ENCODE data around the gene PHF21A. TPM values are rescaled to one million over a fixed set of nuclear protein-coding genes. Genes with fewer than 3 reads are reported as not detected.

Gene PHF21A
- total and polyA plus RNA-seq, 2 of the 13 experiments (the other 11 are each of a cell fraction or from before 2014, with no cell fraction given): 4.1 to 34.6 TPM

GRCh38 chr11:45884596-45885185 is 236.6 kb downstream of the PHF21A start:
- peak overlapping the region; percentile 43; the same call in 1 of the 2 replicates for H3K4me2 ChIP-seq (ENCODE audit: low read depth, low read length)
- intact Hi-C loops (cut with micrococcal nuclease; ENCODE audit: unreplicated experiment) (no loop called here), in situ Hi-C loops (cut with HindIII; ENCODE audit: extremely low pct_ligation_motif_present, low pct_unique_long_range_greater_than_20kb) (no loop called here)
- peaks cover 0 to 7% of the 10 kb centered on the region in 2 experiments; a peak in 2 of 5 replicates for H3K36me3 ChIP-seq (replicated peaks in 1 of 2; ENCODE audit: control insufficient read depth in 1 of 2, insufficient read depth in 2 of 2, low read length in 2 of 2)
- FAIRE-seq (no peak), DNase-seq (ENCODE audit: low spot score) (no peak), ATAC-seq (no peak)
- no peaks in the 10 kb centered on the region for H3K9me3 ChIP-seq (ENCODE audit: low read length)
- 77% methylated on average over 10 of the region's 10 CpGs for WGBS (ENCODE audit: low lambda C conversion rate)
- TF ChIP-seq TCF12 (IDR thresholded peaks at IDR 0.05): no peak
- TF ChIP-seq TCF12 (CRISPR knock-in tag; IDR thresholded peaks at IDR 0.05): 0 out of 2 replicates have a peak, but pooled peaks have one; percentile 19
- peak; percentile 24; the same call in 1 of the 2 replicates for TF ChIP-seq SNAI1 (CRISPR knock-in tag; IDR thresholded peaks at IDR 0.05; ENCODE audit: borderline replicate concordance)
- no peak for TF ChIP-seq NFIB (CRISPR knock-in tag; IDR thresholded peaks at IDR 0.05; ENCODE audit: borderline replicate concordance)
- H3K79me2 ChIP-seq (ENCODE audit: insufficient read depth, low read length): no peaks in the 10 kb centered on the region
- peaks cover 12% of the 10 kb centered on the region; the same call in 1 of the 2 replicates for H4K20me1 ChIP-seq (ENCODE audit: insufficient read depth, low read length)
- no TSS peak for BruUV-seq (replicated peaks)
- H3K4me1 ChIP-seq (ENCODE audit: insufficient read depth, low read length): no peaks in the 10 kb centered on the region
- H3K4me3 ChIP-seq (replicated peaks in 1 of 3; ENCODE audit: insufficient read depth in 1 of 3, low read depth in 2 of 3, low read length in 3 of 3): 0 out of 6 replicates have a peak overlapping the region, but pooled peaks of 1 of the 3 experiments have one; percentile 18
- CTCF ChIA-PET (ENCODE audit: low intra/inter-chr PET ratio, low total read pairs): no interaction called here
- no peaks in the 10 kb centered on the region; a peak in 1 of 5 replicates for H3K27me3 ChIP-seq (ENCODE audit: control insufficient read depth in 1 of 2, insufficient read depth in 2 of 2, low read length in 2 of 2)
- H3K27ac ChIP-seq (ENCODE audit: extremely low read length, insufficient read depth, low read length): no peak overlapping the region
- H3K9ac ChIP-seq (ENCODE audit: insufficient read depth, low read depth, low read length): no peak overlapping the region
- no peak overlapping the region for H2AFZ ChIP-seq (ENCODE audit: low read length)
- POLR2A ChIA-PET: no interaction called here

Other genes starting within 250 kb of the PHF21A start
- gene MAPK8IP1, start 235.8 kb downstream of the PHF21A start, total RNA-seq (2016; rRNA removed; fragmentation: Illumina TruSeq; extraction: Trizol): 3.0 and 4.2 TPM in 2 replicates
- 2.2 and 3.1 TPM in 2 replicates for gene MAPK8IP1, start 235.8 kb downstream of the PHF21A start, polyA plus RNA-seq (2011; rRNA removed)
- 0.73 TPM in 1 of 2 replicates, not detected in the other for gene FREY1, start 214.2 kb downstream of the PHF21A start, total RNA-seq (2016; rRNA removed; fragmentation: Illumina TruSeq; extraction: Trizol)
- 0.22 and 0.44 TPM in 2 replicates for gene FREY1, start 214.2 kb downstream of the PHF21A start, polyA plus RNA-seq (2011; rRNA removed)
- gene PEX16, start 203.6 kb downstream of the PHF21A start, total RNA-seq (2016; rRNA removed; fragmentation: Illumina TruSeq; extraction: Trizol): 18.6 and 21.8 TPM in 2 replicates
- 12.5 and 16.8 TPM in 2 replicates for gene PEX16, start 203.6 kb downstream of the PHF21A start, polyA plus RNA-seq (2011; rRNA removed)
- gene LARGE2, start 198.8 kb downstream of the PHF21A start, total RNA-seq (2016; rRNA removed; fragmentation: Illumina TruSeq; extraction: Trizol): 10.0 and 21.6 TPM in 2 replicates
- gene LARGE2, start 198.8 kb downstream of the PHF21A start, polyA plus RNA-seq (2011; rRNA removed): 8.5 and 12.5 TPM in 2 replicates
- gene CREB3L1, start 156.2 kb upstream of the PHF21A start, total RNA-seq (2016; rRNA removed; fragmentation: Illumina TruSeq; extraction: Trizol): not detected in 2 replicates
- not detected in 2 replicates for gene CREB3L1, start 156.2 kb upstream of the PHF21A start, polyA plus RNA-seq (2011; rRNA removed)
- gene DGKZ, start 226.0 kb upstream of the PHF21A start, total RNA-seq (2016; rRNA removed; fragmentation: Illumina TruSeq; extraction: Trizol): 14.6 and 20.7 TPM in 2 replicates
- gene DGKZ, start 226.0 kb upstream of the PHF21A start, polyA plus RNA-seq (2011; rRNA removed): 15.8 and 17.6 TPM in 2 replicates